ENCODE measurements around the gene CHRM2.

The CHRM2 gene

DNA sequence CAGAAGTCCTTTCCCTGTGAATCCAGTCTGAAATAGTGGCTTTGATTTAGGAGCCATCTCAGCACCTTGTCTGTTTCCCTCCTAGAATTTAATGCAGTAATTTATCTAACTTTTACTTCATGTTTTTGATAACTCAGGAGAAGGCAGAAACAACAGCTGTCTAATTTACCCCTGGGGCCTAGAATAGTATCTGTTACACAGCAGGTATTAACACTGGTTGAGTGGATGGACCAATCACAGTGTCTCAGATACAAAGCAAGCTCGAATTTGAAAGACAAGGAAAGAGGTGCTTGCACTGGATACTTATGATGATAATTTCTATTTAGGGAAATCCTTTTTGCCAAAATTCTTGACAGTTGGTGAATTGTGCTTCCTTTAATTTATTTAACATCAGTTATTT is 23.4 kb downstream of the CHRM2 start:
- DNase-seq (ENCODE audit: extremely low read depth in 1 of 2, low read depth in 1 of 2) = no peak

DNA sequence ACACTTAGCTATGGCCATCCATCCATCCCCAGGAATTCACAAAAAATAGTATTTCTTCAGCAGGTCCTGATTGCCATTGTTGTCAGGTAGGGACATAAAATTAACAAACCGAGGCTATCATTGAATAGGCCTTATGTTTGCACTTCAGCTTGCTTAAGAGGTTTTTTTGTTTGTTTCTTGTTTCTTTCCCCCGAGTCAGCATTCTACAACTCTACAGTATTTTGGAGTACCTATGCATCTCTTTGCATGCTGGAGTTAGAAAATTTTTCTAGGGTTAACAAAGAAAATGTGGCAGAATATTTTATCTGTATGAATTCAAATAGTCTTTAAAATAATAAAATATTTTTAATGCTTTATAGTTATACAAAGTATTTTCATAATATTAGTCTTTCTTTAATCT is 26.3 kb downstream of the CHRM2 start:
- no peak for DNase-seq (ENCODE audit: extremely low read depth in 1 of 2, low read depth in 1 of 2)

DNA sequence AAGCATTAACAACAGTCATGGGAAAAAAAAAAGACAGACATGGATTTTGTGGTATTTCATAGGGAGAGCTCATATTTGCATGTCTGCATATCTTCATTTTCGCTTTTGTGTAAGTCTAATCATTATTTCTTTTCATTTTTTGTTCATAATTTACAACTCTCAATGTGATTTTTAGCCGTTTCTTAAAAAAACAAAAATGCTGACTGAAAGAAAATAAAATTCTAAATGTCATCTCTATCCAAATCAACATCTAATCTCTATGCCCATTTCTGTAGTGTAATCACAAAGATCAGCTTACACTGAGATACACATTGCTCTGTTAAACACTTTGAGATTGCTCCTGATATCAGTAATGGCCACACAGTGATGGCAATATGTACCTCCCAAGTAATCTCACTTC is 29.2 kb downstream of the CHRM2 start:
- DNase-seq (ENCODE audit: extremely low read depth in 1 of 2, low read depth in 1 of 2) = no peak

DNA sequence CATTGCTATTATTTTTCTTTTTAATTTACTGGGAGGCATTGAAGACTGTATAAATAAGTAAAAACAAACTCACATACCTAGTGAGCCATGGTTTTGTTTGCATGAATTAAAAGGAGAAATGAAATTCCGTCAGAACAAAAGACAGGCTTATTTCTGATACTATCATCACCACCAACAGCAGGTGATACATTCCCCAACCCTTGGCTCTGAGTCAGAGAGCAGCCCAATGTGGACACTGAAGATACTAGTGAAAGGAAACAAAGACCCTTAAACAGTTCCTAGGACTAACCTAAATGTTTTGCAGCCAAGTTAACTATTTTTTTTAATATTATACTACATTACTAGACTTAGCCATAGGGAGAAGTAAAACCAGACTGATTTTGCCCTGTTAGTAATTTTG is 31.6 kb downstream of the CHRM2 start:
- no peak for DNase-seq (ENCODE audit: extremely low read depth in 1 of 2, low read depth in 1 of 2)

DNA sequence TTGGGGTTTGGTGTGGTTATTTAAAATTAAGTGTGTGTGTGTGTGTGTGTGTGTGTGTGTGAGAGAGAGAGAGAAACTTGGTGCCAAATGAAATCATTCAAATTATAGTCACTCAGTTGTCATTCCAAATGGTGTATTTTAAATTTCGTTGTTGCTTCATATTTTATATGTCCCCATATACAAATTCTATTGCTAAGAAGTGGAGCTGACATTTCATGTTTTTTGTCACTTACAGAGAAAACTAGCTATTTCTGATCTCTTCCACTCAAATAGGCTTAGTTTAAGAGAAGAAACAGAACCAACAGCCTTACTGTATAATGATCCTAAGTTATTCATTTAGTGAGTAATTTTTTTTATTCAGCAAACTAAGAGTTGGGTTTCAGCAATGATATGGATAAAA is 42.3 kb downstream of the CHRM2 start:
- no peak for DNase-seq (ENCODE audit: extremely low read depth in 1 of 2, low read depth in 1 of 2)

DNA sequence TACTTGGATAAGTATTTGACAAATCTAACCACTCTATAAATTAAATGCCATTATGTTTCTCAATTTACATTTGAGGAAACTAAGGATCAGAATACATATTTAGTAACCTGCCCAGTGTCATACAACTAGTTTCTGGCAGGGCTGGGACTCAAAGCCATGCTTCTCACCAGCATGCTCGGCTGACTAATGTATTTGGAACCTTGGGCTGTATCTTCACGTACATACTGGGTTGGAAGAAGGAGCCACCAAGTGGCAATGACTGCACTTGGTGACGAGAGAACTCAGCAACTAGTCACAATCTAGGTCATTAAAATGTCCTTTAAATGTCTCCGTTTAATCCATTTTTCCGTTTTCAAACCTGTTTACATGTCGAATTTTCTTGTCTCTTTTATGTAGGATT is 42.9 kb downstream of the CHRM2 start:
- no peak for DNase-seq (ENCODE audit: extremely low read depth in 1 of 2, low read depth in 1 of 2)

DNA sequence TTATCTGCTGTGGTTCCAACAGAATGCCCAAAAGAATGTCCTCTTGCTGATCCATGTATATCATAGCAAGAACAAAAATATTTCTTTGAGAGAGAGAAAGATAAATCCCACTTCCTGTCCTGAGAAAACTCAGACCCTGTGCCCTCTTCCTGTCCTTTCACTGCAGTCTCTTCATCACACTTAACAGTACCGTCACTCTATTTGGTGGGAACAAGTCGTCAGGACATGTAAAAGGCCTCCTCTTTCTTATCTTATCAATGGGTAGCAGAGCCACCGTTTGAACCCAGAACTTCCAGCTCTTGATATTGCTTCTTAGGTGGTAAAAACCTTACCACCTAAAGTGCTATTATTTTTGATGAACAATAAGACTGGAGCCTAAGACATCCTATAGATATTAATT is 43.9 kb downstream of the CHRM2 start:
- no peak for DNase-seq (ENCODE audit: extremely low read depth in 1 of 2, low read depth in 1 of 2)

DNA sequence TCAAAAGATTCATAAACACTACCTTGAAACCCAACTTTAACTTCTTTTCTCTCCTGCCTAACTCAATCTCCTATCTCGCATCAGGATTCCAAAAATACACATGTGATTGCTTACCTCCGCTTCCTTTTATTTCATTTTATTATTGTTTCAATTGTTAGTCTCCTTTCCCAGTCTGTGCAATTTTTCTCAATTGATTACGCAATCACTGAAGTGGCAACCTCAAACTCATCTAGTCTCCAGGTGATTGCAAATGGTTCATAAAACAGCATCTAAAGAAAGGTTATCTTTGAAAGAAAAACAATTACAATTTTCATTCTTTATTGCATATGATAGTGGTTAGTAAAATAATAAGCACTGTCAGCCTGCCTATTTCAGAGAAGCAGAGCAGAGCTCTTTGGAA is 45.6 kb downstream of the CHRM2 start:
- no peak for DNase-seq (ENCODE audit: extremely low read depth in 1 of 2, low read depth in 1 of 2)

DNA sequence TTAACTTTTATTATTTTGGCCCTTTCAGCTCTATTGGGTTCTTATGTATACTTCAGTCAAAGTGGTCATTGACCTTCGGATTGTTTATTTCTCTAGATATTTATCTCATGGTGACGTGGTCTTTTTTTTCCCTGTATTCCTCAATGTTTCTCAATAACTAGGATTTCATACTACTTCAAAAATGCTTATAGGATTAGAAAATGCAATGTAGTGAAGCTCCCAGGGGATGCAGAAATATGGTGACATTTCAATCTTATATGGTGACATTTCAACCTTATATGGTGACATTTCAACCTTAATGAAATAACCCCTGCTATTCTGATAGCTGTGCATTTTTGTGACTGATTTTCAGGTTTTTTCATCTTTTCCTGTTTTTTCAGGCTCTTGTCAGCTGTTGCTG is 51.4 kb downstream of the CHRM2 start:
- no peak for DNase-seq (ENCODE audit: extremely low read depth in 1 of 2, low read depth in 1 of 2)

DNA sequence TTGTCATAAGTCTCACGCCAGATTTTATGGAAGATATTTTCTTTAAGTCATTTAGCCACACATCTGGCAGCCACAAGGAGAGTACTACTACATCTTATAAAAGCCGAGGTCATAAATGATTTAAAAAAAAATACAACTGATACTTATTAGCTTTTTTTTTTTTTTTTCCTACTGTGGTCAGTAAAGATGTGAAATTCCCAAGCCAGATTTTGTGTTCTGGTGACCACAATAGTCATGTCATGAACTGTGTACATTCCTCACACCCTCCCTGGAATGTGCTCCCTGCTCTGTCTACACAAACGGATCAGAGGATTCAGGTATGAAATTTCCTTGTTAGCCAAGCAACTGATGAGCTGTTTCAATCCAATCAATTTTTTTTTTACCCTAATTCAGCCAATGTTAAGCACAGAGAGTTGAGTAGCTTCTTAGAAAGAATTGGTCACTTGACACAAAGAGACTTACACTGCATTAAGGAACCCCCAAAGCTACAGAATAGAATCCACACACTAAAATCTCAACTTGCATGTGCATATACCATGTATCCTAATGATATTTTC is 54.7 kb downstream of the CHRM2 start:
- DNase-seq (ENCODE audit: extremely low read depth in 1 of 2, low read depth in 1 of 2) = no peak

DNA sequence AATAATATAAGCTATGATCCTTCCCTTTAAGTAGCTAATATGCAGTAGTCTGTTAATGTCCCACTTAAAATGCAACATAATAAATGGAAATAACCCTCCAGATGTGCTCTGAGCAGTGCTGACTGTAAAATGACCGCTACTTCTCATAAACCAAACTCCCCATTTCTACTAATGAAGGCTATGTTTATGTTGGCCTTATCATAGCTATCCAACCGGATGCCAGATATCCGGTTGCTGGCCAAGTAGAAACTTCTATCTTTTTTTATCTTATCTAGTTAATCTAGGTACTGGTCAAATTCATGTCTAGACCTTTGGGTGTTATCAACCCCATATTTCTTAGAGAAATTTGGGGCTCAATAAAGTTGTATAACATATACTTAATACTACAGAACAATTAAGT is 56.6 kb downstream of the CHRM2 start:
- no peak for DNase-seq (ENCODE audit: extremely low read depth in 1 of 2, low read depth in 1 of 2)

DNA sequence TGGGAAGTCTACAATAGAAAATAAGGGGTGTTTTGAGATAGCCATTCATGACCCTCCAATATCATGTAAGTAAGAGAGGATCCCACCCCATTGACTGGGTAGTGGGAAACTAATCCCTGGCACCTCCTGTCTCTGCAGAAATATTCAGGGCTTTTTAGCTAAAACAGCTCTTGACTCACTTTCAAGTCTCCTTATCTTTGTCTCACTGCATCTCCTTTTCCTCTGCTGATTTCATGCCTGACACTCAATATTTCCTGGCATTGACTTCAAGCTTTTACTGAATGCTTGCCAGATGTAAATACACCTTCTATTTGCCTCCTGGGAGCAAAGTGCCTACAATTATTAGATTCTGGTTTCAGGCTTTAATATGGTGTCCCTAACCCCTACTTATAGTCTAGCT is 57.1 kb downstream of the CHRM2 start:
- no peak for DNase-seq (ENCODE audit: extremely low read depth in 1 of 2, low read depth in 1 of 2)

DNA sequence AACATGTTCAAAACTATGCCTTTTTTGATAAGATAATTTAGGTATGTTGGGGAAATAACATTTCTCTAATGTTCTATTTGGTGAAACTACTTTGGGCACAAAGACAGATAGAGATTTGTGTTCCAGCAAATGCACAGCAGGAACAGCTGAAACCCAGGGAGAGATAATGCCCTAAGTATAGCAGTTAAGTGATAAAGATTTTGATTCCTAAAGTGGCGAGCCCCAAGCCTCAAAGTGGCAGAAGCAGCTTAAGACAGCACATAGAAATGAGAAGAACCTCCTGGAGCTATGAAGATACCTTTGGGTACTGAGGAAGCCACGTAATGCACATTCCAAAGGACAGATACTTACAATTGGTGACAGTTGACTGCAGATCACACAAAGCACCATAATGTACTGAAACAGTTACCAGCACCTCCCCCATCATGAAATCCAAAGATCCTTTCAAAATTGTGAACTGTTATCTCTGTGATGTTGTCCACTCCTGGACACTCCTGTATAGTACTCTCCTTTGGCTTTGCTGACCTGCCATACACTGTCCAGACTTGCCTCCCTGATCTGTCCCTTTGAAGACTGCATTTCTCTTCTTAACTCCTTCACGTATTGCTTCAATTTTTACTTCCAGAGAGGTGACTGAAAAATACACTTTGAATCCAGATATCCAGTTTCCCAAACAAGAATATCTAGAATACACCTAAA is 62.9 kb downstream of the CHRM2 start:
- no peak for DNase-seq (ENCODE audit: extremely low read depth in 1 of 2, low read depth in 1 of 2)

DNA sequence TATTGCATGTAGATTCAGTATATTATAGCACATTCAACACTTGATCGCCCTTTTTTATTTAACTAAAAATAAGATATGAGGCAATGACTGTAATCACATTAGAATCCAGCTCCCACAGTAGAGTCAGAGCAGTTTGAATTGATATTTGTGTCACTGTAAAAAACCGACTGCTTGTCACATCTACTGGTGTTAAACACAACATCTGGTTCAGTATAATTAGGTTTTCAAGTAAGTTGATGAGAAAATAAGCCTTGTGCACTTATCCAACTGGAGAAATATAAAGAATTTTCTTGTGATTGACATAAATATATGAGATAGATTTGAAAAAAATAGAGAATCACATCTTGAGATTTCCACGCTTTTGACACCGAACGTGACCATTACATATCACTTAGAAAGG is 69.0 kb downstream of the CHRM2 start:
- DNase-seq (ENCODE audit: extremely low read depth in 1 of 2, low read depth in 1 of 2) = no peak

DNA sequence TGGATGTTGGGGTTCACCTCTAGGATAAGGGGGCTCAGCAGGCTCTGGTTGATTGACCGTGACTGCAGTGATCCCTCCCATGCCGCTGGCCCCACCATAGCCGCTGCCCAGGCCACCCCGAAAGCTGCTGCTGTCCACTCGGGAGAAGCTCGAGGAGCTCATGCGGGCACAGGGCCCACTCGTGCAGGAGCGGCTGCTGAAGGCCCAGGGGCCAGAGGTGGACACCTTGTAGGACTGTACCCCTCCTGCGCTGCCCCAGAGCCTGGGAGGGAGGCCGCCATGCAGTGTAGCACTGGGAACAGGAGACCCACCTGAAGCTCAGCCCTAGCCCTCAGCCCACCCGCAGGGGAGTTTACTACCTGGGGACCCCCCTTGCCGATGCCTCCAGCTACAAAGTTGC is 70.0 kb downstream of the CHRM2 start:
- DNase-seq (ENCODE audit: extremely low read depth in 1 of 2, low read depth in 1 of 2) = no peak

DNA sequence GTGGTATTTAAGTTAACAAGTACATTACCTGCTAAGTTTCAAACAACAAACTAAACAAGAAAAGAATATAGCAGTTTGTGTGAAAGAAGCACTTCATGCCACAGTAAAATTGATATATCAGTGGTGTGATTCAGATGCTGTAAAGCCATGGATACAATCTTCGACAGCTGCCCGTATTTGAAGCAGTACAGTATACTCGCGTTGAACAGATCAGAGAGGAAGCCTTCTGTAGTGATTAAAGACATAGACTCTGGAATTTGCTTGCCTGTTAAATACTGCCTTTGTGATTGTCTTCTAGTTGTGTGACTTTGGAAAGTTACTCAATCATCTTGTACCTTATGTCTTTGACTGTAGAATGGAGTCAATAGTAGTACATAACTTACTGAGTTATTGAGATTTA is 71.7 kb downstream of the CHRM2 start:
- no peak for DNase-seq (ENCODE audit: extremely low read depth in 1 of 2, low read depth in 1 of 2)

DNA sequence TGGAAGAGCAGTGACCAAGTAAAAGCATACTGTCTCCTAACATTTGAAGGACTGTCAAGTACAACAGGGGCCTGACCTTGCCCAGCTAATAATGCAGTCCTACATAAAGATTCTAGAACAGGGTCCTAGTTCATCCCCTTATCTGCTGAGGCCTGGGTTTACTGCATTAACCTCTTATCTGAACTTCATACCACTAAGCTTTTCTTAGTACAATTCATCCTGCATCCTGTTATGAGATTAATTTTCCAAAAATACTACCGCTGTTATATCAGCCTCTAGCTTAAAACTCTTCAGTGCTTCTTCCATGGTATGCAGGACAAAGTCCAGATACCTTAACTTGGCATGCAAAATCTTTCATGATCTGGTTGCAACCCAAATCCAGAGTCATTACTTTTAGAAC is 72.5 kb downstream of the CHRM2 start:
- DNase-seq (ENCODE audit: extremely low read depth in 1 of 2, low read depth in 1 of 2) = no peak

DNA sequence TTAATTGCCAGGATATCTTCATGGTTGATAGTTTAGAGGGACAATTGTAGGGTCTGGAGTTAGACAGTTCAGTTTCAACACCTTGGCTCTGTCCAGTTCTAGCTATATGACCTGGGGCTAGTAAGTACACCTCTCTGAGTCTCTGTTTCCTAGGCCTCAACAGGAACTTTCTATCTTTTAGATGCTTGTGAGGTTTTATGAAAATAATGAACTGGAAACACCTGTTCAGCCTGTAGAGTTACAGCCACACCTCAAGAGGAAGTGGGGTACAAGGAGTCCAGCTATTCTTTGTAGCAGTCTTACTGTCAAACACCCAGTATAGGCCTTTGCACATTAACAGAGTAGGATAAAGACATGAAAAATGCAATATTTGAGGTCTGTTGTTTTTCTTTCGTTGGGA is 73.4 kb downstream of the CHRM2 start:
- DNase-seq (ENCODE audit: extremely low read depth in 1 of 2, low read depth in 1 of 2) = no peak

DNA sequence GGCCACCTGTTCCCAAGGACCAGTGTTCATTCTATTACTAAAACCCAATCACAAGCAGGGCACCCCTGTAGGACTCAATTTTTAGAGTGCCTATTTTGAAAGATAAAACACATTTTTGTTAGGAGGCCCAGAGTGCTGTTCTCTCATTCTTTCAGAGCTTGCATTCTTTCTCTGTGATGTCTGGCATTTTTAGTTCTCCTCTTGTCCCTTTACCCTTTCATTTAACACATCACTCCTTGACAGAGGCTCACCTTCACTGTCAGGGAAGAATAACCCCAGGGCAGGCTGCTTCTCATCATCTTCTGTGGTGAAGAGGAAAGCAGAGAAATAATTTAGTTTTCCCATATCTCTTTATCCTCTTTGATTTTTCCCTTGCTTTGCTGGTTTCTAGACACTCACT is 73.9 kb downstream of the CHRM2 start:
- no peak for DNase-seq (ENCODE audit: extremely low read depth in 1 of 2, low read depth in 1 of 2)

DNA sequence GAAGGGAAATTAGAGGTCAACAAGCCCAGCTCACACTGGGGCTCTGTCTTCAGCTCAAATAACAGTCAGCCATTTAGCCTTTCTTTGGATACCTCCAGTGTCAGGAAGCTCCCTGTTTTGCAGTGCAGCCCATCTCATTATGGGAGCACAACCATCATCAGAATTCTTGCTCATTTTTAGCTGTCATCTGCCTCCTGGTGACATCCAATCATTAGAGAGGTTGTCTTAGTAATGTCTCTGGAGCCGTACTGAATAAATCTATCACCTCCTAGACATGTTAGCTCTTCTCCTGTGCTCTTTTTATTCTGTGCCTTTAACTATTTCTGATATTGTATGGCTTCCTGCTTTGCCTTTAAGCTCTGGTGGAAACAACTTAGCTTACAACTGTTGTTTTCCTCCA is 74.5 kb downstream of the CHRM2 start:
- DNase-seq (ENCODE audit: extremely low read depth in 1 of 2, low read depth in 1 of 2) = no peak

DNA sequence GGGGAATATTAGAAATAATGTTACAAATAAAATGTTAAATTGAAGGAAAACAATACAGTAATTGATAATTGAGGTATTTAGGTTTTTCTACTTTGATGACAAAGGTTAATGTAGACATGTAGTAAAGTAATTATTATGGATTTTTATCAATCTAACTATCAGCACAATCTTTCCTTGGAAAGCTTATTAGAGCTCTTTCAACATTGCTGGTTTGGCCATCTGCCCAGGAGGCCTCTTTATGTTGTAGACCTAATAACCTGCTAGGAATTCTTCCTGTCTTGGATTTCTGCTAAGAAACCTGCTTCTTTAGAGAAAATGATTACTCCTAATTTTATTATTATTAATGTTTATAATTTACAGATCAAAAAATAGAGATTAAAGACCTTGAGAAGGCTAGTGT is 78.9 kb downstream of the CHRM2 start:
- no peak for DNase-seq (ENCODE audit: extremely low read depth in 1 of 2, low read depth in 1 of 2)

DNA sequence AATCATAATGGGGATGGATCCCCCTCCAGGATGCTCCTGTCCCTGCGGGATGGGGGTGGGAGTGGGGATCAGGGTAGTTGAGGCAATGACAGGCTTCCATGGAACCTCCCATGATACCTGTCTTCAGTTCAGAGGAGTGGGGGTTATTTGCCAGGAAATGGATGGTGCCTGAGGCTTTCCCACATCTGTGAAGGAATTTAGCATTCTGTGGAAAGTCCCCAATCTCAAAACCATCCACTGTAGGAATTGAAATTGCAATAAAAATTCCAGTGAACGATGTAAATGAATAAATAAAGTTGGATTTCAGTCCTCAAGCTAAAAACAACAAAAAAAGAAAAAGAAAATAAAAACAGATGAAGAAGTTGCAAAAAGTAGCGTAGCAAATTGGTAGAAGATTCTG is 81.9 kb downstream of the CHRM2 start:
- DNase-seq (ENCODE audit: extremely low read depth in 1 of 2, low read depth in 1 of 2) = no peak

DNA sequence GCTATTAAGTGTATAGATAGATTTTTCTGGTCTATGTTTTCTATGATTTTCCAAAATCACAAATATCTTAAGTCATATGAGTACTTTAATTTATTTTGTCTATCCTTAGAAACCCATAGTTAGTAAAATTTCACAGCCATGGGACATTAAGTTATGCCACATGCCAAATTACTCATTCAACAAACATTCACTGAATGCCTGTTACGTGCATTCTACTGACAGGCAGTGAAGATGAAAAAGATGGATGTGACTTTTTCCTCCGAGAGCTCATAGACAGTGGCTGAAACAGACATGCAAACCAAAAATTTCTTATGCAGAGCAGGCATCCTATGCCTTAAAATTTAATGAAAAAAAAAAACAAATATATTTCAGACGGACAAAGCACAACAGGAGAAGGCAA is 84.9 kb downstream of the CHRM2 start:
- no peak for DNase-seq (ENCODE audit: extremely low read depth in 1 of 2, low read depth in 1 of 2)
